Stimulated activated naive CD4-positive, alpha-beta T cell treated with Interleukin-2 at 50 U/mL for 16 hours (primary cell): ENCODE measurements around the gene OR5H1.
"Not testable (repeated sequence)": the region's sequence is repeated elsewhere in the genome, so short reads cannot be mapped to it uniquely, and the experiment has no call there.

Source experiments
- DNase-seq: peaks from one replicate; lab custom pipeline; 2025; lab: John Stamatoyannopoulos, UW

The OR5H1 gene

GRCh38 chr3:98130421-98130820, at the start of gene OR5H1:
OR5H1 (plus strand) TSS chr3:98130721; CDS start chr3:98132698, 1,977 bp downstream.
- no peak for DNase-seq

GRCh38 chr3:98086873-98087272, 43.6 kb upstream of the OR5H1 start, which contains the start of gene OR5AC2:
OR5AC2 (plus strand) TSS chr3:98087173; CDS start chr3:98087173, 0 bp downstream.
- no peak for DNase-seq

GRCh38 chr3:98095882-98096281, 34.6 kb upstream of the OR5H1 start:
- no peak for DNase-seq

DNA sequence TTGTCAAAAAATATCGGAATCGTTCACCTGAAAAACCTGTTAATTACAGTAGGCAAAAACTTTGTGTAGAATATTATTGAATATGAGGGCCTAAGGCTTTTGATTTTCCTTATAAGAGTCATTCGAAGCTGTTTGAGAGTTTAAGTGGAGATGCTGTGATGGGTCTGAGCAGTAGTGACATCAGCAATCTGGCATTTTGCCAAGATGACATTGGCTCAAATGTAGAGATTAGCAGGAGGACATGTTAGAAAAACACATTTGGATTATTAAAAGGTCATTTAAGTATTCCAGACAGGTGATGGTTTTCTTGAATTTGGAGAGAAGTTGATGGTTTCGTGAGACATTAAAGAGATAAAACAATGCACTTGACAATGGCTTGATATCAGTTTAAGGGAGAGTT, 30.7 kb upstream of the OR5H1 start:
- no peak for DNase-seq

DNA sequence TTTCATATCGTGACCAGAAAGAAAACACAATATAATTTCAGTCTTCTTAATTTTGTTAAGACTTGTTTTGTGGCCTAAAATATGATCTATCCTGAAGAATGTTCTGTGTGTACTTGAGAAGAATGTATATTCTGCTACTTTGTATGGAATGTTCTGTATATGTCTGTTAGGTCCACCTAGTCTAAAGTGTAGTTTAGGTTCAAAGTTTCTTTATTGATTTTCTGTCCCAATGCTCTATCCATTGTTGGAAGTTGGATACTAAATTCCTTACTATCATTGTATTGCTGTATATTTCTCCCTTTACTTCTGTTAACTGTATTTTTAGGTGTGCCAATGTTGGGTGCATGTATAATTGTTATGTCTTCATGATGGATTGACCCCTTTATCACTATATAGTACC, 22.4 kb upstream of the OR5H1 start:
- no peak for DNase-seq

DNA sequence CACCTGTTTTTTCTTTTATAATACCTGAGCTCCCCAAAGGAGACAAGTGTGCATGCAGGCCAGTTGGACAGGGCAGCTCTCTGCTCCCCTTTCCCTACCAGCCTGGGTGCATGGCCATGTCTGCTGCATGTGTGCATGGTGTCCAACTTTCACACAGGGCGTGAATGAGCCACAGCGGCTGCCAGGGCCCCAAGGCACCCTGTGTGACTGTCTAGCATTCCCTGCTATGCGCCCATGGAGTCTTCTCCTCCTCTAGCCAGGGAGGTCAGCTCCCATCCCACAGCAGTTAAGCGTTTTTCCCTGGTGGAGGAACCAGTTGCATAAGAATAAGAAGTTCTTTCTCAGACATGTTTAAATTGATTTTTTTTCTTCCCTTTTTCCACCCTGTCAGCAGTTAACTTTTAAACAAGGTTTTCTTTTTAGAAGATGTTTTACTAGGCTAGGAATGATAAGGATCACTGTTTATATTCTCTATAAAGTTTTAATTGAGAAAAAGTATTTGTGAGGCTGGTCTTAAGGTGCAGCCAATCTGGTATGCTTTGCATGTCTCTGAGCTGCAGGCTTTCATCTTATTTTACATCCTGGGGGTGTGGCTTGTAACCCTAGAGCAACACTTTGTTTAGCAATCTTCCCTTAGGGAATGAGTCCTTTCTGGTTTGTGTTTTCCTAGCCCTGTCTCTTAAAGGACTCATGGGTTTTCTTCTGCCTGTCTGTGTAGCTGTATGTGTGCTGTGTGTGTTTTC, 20.5 kb upstream of the OR5H1 start:
- no peak for DNase-seq

DNA sequence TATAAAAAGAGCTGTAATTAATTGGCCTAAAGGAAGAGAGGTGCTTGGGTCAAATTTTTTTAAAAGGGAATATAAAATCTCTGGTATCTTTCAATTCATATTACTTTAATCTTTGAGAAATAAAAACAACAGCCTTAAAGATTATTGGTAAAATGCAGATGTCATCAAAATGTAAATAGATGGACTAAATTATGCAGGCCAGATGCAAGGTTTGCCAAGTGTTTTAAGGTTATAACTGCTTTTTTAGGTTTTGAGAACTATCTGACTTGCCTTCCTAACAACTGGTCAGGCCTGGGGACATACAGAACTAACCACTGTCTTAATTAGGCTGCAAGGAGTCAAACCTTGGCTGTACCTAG, 20.0 kb upstream of the OR5H1 start:
- no peak for DNase-seq

GRCh38 chr3:98114264-98114663, 16.3 kb upstream of the OR5H1 start:
- DNase-seq, result no peak

DNA sequence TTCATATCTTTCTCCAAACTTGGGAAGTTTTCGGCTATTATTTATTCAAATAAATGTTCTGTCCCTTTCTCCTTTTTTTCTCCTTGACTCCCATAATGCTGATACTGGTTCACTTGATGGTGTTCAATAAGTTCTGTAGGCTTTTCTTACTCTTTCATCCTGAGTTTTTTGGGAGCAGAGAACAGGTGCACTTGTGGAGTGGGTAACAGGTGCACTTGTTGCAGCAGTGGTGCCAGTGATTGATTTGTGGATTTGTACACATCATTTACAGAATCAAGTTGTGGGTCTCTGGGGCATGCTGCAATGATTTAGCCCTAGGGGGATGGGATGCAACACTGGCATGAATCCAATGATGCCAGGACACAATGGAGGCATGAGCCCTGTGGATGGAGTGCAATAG, 14.8 kb upstream of the OR5H1 start:
- no peak for DNase-seq

GRCh38 chr3:98136631-98137030, 6.1 kb downstream of the OR5H1 start:
- DNase-seq, result no peak

DNA sequence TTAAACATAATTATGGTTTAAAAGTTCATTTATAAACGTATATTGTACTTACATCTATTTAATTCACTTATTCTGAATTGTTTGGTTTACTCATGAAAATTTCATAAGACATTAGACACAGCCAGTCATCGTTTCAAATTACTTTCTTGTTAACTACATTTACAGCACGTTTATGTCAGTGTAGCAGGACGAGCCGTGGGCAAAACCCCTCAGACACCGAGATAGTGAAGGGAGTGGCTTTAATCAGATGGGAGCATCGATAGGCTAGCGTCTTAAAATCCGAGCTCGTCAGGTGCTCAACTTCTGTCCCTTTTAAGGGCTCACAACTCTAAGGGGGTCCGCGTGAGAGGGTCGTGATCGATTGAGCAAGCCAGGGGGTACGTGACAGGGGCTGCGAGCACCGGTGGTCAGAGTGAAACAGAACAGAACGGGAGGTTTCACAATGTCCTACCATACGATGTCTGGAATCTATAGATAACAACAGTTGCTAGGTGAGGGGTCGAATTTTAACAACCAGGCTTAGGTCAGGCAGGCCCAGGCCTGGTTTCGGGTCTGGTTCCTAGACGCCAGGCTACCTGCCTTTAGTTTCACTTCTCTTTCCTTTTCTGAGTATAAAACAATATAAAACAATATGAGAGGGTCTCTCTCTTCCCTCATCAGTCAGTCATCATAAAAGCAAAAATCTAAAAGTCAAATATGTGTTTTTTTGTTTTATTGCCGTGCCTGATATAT, 7.5 kb downstream of the OR5H1 start:
- DNase-seq, result not testable (repeated sequence)

DNA sequence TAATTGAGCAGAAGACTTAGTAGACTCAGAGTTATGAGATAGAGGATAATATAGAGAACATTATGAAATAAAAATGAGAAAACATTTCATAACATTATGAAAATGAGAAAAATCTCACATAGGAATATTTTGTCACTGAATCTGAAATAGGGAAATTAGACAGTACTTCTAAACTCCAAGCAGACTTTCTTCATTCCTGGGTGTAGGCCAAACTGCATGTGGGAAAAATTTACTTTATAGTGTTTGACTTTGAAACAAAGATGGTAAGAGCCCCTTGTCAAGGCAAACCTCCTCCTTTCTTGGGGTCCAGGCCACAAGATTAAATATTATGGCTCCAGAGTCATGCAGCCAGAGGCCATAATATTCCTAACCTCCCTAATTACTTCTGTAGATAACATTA, 10.0 kb downstream of the OR5H1 start:
- no peak for DNase-seq

GRCh38 chr3:98147179-98147578, 16.7 kb downstream of the OR5H1 start, which contains the start of gene OR5H14:
OR5H14 (plus strand) TSS chr3:98147479; CDS start chr3:98149386, 1,907 bp downstream.
- DNase-seq, result no peak

DNA sequence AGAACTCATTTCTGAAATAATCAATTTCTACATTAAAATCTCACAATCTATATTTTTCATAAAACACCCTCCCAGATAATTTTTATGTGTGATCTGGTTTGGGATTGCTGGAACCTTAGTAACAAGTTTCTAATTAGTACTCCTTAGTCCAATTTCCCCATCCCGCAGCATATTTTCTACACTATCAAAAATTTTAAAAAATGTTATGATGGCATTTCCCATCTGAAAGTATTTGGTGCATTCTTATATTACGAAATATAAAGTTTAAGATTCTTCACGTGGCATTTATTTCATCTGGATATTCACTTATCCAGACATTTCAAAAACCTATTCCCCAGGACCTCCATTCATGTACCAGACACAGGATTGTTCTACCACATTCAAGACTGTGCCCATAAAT, 18.2 kb downstream of the OR5H1 start:
- DNase-seq, result no peak

DNA sequence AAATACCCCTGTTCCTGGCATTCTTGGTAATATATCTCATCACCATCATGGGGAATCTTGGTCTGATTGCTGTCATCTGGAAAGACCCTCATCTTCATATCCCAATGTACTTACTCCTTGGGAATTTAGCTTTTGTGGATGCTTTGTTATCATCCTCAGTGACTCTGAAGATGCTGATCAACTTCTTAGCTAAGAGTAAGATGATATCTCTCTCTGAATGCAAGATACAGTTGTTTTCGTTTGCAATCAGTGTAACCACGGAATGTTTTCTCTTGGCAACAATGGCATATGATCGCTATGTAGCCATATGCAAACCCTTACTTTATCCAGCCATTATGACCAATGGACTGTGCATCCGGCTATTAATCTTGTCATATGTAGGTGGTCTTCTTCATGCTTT, 18.9 kb downstream of the OR5H1 start:
- DNase-seq, result not testable (repeated sequence)

GRCh38 chr3:98151241-98151640, 20.7 kb downstream of the OR5H1 start:
- DNase-seq, result no peak

GRCh38 chr3:98166396-98166795, 35.9 kb downstream of the OR5H1 start, which contains the start of gene OR5H15:
OR5H15 (plus strand) TSS chr3:98166696; CDS start chr3:98168700, 2,004 bp downstream.
- no peak for DNase-seq

DNA sequence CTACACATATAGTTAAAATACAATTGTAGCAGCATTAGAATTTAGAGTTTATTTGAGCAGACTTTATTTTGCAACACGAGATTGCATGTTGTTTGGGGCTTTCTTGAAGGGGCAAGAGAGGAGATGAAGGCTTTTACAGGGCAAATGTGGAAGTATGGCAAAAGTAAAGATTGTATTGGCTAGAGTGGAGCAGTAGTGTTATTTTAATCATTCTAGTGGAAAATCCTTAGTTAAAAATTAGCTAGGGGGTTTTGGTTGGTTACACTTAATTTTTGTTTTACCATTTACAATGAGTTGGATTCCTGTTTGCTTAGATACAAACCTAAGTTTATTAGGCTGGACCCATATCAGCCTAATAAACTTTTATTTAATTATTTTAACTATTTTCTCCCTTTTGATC, 40.5 kb downstream of the OR5H1 start:
- no peak for DNase-seq

DNA sequence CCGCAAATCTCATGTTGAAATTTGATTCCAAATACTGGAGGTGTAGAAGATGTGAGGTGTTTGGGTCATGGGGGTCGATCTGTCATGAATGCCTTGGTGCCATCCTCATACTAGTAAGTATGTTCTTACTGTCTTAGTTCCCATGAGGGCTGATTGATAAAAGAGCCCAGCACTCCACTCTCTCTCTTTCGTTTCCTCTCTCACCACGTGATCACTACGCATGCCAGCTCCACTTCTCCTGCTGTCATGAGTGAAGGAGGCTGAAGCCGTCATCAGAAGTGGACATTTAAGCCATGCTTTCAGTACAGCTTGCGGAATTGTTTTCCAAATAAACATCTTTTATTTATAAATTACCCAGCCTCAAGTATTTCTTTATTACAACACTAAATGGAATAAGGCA, 42.1 kb downstream of the OR5H1 start:
- DNase-seq, result no peak

GRCh38 chr3:98180319-98180890, 49.9 kb downstream of the OR5H1 start:
- DNase-seq, result no peak

GRCh38 chr3:98182196-98182595, 51.7 kb downstream of the OR5H1 start:
- no peak for DNase-seq

DNA sequence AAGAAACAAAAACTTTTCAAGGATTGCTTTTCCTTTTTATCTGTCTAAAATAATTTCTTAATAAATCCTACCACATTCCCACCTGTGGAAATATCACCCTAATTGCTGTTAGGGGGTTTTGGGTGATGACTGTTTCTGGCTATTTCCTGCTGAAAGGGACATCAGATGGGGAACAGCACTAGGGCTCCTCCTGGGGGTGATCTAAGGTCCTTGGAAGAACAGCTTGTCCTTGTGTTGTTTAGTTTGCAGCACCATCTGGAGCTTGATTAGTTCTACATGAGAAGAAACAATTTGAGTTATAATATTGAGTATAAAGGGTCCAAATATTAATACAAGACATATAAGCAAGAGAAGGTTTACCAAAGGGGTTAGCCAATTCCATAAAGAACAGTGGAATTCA, 54.7 kb downstream of the OR5H1 start:
- no peak for DNase-seq
